Spleen (tissue), 13 donors: ENCODE results near the gene GCK. TPM values are rescaled to one million over a fixed set of nuclear protein-coding genes. Genes with fewer than 3 reads are reported as not detected.

ENCODE experiments used
- DNase-seq: peaks from one replicate; pipeline ENCODE4 v3.0.0-alpha.2; 2020
- H3K27ac ChIP-seq, 8 donors: fragments of 200-600 bp; sonication (generic) in 7 of 8; 1 replicate in 4 of 8; 2 replicates in 4 of 8; pipeline versions ENCODE4 v1.5.0 to v1.8.0; 2016 to 2021; ENCODE audit warnings: inconsistent platforms in 4 of 8, mild to moderate bottlenecking in 4 of 8, moderate library complexity in 1 of 8
- H3K27me3 ChIP-seq, 7 donors: fragments of 200-600 bp; sonication (generic) in 6 of 7; replicated peaks in 1 of 7; 1 replicate in 4 of 7; 2 replicates in 3 of 7; pipeline versions ENCODE4 v1.5.0 to v1.8.0; 2016 to 2021; ENCODE audit warnings: inconsistent platforms in 3 of 7, mild to moderate bottlenecking in 1 of 7
- H3K36me3 ChIP-seq, 6 donors: fragments of 200-600 bp; sonication (generic) in 5 of 6; 1 replicate in 4 of 6; 2 replicates in 2 of 6; pipeline versions ENCODE4 v1.5.0 to v1.8.0; 2016 to 2021; ENCODE audit warnings: inconsistent platforms in 2 of 6
- H3K4me1 ChIP-seq, 6 donors: fragments of 200-600 bp; sonication (generic) in 5 of 6; 1 replicate in 3 of 6; 2 replicates in 3 of 6; pipeline versions ENCODE4 v1.5.0 to v1.8.0; 2016 to 2021; ENCODE audit warnings: inconsistent platforms in 3 of 6
- H3K4me3 ChIP-seq, 8 donors: fragments of 200-600 bp; sonication (generic) in 7 of 8; 1 replicate in 4 of 8; 2 replicates in 4 of 8; pipeline versions ENCODE4 v1.5.0 to v1.8.0; 2016 to 2021; ENCODE audit warnings: inconsistent platforms in 4 of 8, mild to moderate bottlenecking in 4 of 8, moderate library complexity in 2 of 8
- H3K9me3 ChIP-seq, 8 donors: fragments of 200-600 bp; sonication (generic) in 7 of 8; 1 replicate in 4 of 8; 2 replicates in 4 of 8; pipeline versions ENCODE4 v1.5.0 to v1.8.0; 2016 to 2021; ENCODE audit warnings: inconsistent platforms in 4 of 8
- CTCF ChIP-seq, 11 experiments: fragments of 200-600 bp in 7 of 11; fragments of 450-650 bp in 4 of 11; sonication (generic) in 4 of 11; IDR thresholded peaks in 8 of 11; conservative IDR thresholded peaks in 3 of 11; 1 replicate in 7 of 11; 2 replicates in 4 of 11; pipeline versions ENCODE4 v1.4.0 to v1.8.0; 2016 to 2021; ENCODE audit warnings: antibody characterized with exemption in 11 of 11, inconsistent platforms in 4 of 11, mild to moderate bottlenecking in 1 of 11
- POLR2A ChIP-seq, 3 donors: fragments of 450-650 bp; IDR thresholded peaks; one replicate each; pipeline ENCODE4 v1.5.1; 2017; ENCODE audit warnings: antibody characterized with exemption in 3 of 3, mild to moderate bottlenecking in 1 of 3
- POLR2AphosphoS5 ChIP-seq, 3 donors: sonication (generic); formaldehyde crosslinking; IDR thresholded peaks; one replicate each; pipeline ENCODE4 v1.5.1; 2017; ENCODE audit warnings: antibody characterized with exemption in 3 of 3
- WGBS, 5 donors: extraction: QIAGEN DNeasy Blood & Tissue Kit in 3 of 5; methylation state at CpG; one replicate each; pipeline versions ENCODE4 v1.1.5 to v1.1.7; 2013 to 2018; 5-methylcytosine and 5-hydroxymethylcytosine counted together
- intact Hi-C: fragments of 100-400 bp; cut with DNase I; formaldehyde crosslinking; loops from one replicate; pipeline ENCODE4 v1.15.0; 2023; ENCODE audit warnings: low total_unique reads
- long read RNA-seq, 2 donors: transcript quantifications; one replicate each; lab custom pipeline, GENCODE V29; 2026
- polyA plus RNA-seq, 3 donors: library from polyadenylated mRNA; stranded (reverse); fragments of 200-250 nt; gene quantifications; one replicate each; pipeline ENCODE4 v1.2.1, GENCODE V29; 2013
- total RNA-seq, 7 donors: library from RNA; depleted of rRNA in 3 of 7; stranded (reverse); fragments of >200 nt in 3 of 7; fragmentation: NEBNext Ultra II Directional in 4 of 7; extraction: Animal tissue kit (Norgen Biotek cat#: 25700) in 4 of 7; gene quantifications; one replicate each; pipeline versions ENCODE4 v1.1.0 to v1.2.1, GENCODE V29; 2016 to 2021
- donor health status: healthy with polysubstance abuse.
- donor health status: DM: no; HTN: no; CAD: no; lungs with moderate emphysema.
- donor health status: DM: no; HTN: no; CAD: no.
- donor health status: Bipolar disorder and iron deficiency.
- donor health status: healthy.
- donor health status: DM: no; HTN: no; CAD: no.
- donor health status: DM: yes; HTN: yes; CAD: no.

GCK gene
- total RNA-seq (1 to 10 TPM in 1 of 7 donors, under 1 TPM in 3, not detected in 3; 0.29 to 1.6 (median 0.49) TPM), polyA plus RNA-seq (1 to 10 TPM in 2 of 3 donors, under 1 TPM in 1; 0.55 to 1.7 (median 1.2) TPM)
- long read RNA-seq, donor 1, result 0 reads
- long read RNA-seq, donor 2, partial matches to known transcripts, result 0 of 1 reads
- long read RNA-seq, donor 2, other reads (novel, unspliced or antisense), result 0 of 1 reads

- intact Hi-C loops, result no loop called here
- no peak for DNase-seq
Measured at GRCh38 chr7:44189286-44189992, at the start of gene GCK. Gene GCK, minus strand, starts transcription at chr7:44189439. Its CDS starts 486 bp downstream, at chr7:44188953.

GRCh38 chr7:44238116-44238695 lies 49.0 kb upstream of the GCK start:
- H3K9me3 ChIP-seq, result no peaks in the 10 kb centered on the region
- no peak overlapping the region for H3K27ac ChIP-seq
- TF ChIP-seq CTCF (IDR thresholded peaks at IDR 0.05 in 8 of 11, conservative IDR thresholded peaks at IDR 0.05 in 3 of 11) (no peak), POLR2AphosphoS5 (IDR thresholded peaks at IDR 0.05) (no peak), POLR2A (IDR thresholded peaks at IDR 0.05) (no peak)
- peaks cover 0 to 11% (median 7%) of the 10 kb centered on the region in 6 donors for H3K4me1 ChIP-seq
- no peak for DNase-seq
- peaks cover 0 to 14% (median 0%) of the 10 kb centered on the region in 7 donors for H3K27me3 ChIP-seq
- H3K36me3 ChIP-seq, result no peaks in the 10 kb centered on the region
- WGBS, 5 donors, result 77 to 87% (median 84%) methylated on average over 8 to 17 of the region's 17 CpGs
- no peak overlapping the region for H3K4me3 ChIP-seq
- intact Hi-C loops, result loop anchor here (10.0 kb wide), 1 partner anchor 327 kb away; no protein-coding TSS in a partner anchor

More at GRCh38 chr7:44189286-44189992, at the start of gene GCK:
- Histone ChIP-seq H3K9me3 (no peaks in the 10 kb centered on the region), H3K36me3 (no peaks in the 10 kb centered on the region), H3K27me3 (peaks cover 0 to 8% (median 0%) of the 10 kb centered on the region in 7 donors), H3K4me3 (no peak within 1 kb of the TSS), H3K27ac (no peak within 1 kb of the TSS), H3K4me1 (no peaks in the 10 kb centered on the region)
- no peak for TF ChIP-seq CTCF (IDR thresholded peaks at IDR 0.05 in 8 of 11, conservative IDR thresholded peaks at IDR 0.05 in 3 of 11)
- TF ChIP-seq POLR2A (IDR thresholded peaks at IDR 0.05), result no peak
- no peak for TF ChIP-seq POLR2AphosphoS5 (IDR thresholded peaks at IDR 0.05)
- 87 to 92% (median 89%) methylated on average over 4 to 11 of the region's 11 CpGs for WGBS, 5 donors

- H3K27me3 ChIP-seq, result peaks cover 0 to 14% (median 0%) of the 10 kb centered on the region in 7 donors
- no peak for DNase-seq
- H3K9me3 ChIP-seq, result no peaks in the 10 kb centered on the region
- H3K4me3 ChIP-seq, result no peak overlapping the region
- no peaks in the 10 kb centered on the region for H3K36me3 ChIP-seq
- WGBS, 5 donors, result 68 to 95% (median 84%) methylated on average over 3 to 10 of the region's 10 CpGs
- no peak overlapping the region for H3K27ac ChIP-seq
- intact Hi-C loops, result loop anchor here (10.0 kb wide), 1 partner anchor 327 kb away; no protein-coding TSS in a partner anchor
- TF ChIP-seq POLR2A (IDR thresholded peaks at IDR 0.05) (no peak), POLR2AphosphoS5 (IDR thresholded peaks at IDR 0.05) (no peak), CTCF (IDR thresholded peaks at IDR 0.05 in 8 of 11, conservative IDR thresholded peaks at IDR 0.05 in 3 of 11) (no peak)
- peaks cover 0 to 11% (median 7%) of the 10 kb centered on the region in 6 donors for H3K4me1 ChIP-seq
Measured at GRCh38 chr7:44237696-44238095, 48.5 kb upstream of the GCK start.

GRCh38 chr7:44236333-44236728 lies 47.1 kb upstream of the GCK start:
- no peak for TF ChIP-seq POLR2A (IDR thresholded peaks at IDR 0.05)
- no peak for TF ChIP-seq CTCF (IDR thresholded peaks at IDR 0.05 in 8 of 11, conservative IDR thresholded peaks at IDR 0.05 in 3 of 11)
- TF ChIP-seq POLR2AphosphoS5 (IDR thresholded peaks at IDR 0.05), result no peak
- Histone ChIP-seq H3K36me3 (no peaks in the 10 kb centered on the region), H3K27me3 (peaks cover 0 to 14% (median 0%) of the 10 kb centered on the region in 7 donors), H3K27ac (no peak overlapping the region), H3K4me1 (peaks cover 0 to 7% (median 6%) of the 10 kb centered on the region in 6 donors), H3K4me3 (no peak overlapping the region), H3K9me3 (no peaks in the 10 kb centered on the region)
- 57 to 78% (median 63%) methylated on average over 4 of the region's 4 CpGs for WGBS, 5 donors
- intact Hi-C loops, result loop anchor here (10.0 kb wide), 1 partner anchor 328 kb away; no protein-coding TSS in a partner anchor
- no peak for DNase-seq
